ENCODE measurements around the gene PRORP. TPM values are rescaled to one million over a fixed set of nuclear protein-coding genes. Genes with fewer than 3 reads are reported as not detected.
A peak's percentile ranks its signal among the peaks of the same experiment; 100 is the strongest.

Gene PRORP
- total and polyA plus RNA-seq, 2 of the 13 experiments (the other 11 are each of a cell fraction or from before 2014, with no cell fraction given): 48.9 to 88.7 TPM

- no peak for TF ChIP-seq PRDM4 (CRISPR knock-in tag; IDR thresholded peaks at IDR 0.05; ENCODE audit: borderline replicate concordance)
- no peak for TF ChIP-seq ZNF788 (CRISPR knock-in tag; IDR thresholded peaks at IDR 0.05; ENCODE audit: borderline replicate concordance)
- TF ChIP-seq ZIK1 (CRISPR knock-in tag; IDR thresholded peaks at IDR 0.05; ENCODE audit: borderline replicate concordance, low read depth): no peak
- no peak for TF ChIP-seq SOX6 (IDR thresholded peaks at IDR 0.05)
- TF ChIP-seq SOX6 (CRISPR knock-in tag; IDR thresholded peaks at IDR 0.05): peak; percentile 27; the same call in 1 of the 2 replicates
- TF ChIP-seq SP2 (CRISPR knock-in tag; IDR thresholded peaks at IDR 0.05): no peak
- TF ChIP-seq HOXA5 (CRISPR knock-in tag; IDR thresholded peaks at IDR 0.05): no peak
- TF ChIP-seq BRCA1 (CRISPR knock-in tag; IDR thresholded peaks at IDR 0.05): no peak
- TF ChIP-seq, protein P1, sequence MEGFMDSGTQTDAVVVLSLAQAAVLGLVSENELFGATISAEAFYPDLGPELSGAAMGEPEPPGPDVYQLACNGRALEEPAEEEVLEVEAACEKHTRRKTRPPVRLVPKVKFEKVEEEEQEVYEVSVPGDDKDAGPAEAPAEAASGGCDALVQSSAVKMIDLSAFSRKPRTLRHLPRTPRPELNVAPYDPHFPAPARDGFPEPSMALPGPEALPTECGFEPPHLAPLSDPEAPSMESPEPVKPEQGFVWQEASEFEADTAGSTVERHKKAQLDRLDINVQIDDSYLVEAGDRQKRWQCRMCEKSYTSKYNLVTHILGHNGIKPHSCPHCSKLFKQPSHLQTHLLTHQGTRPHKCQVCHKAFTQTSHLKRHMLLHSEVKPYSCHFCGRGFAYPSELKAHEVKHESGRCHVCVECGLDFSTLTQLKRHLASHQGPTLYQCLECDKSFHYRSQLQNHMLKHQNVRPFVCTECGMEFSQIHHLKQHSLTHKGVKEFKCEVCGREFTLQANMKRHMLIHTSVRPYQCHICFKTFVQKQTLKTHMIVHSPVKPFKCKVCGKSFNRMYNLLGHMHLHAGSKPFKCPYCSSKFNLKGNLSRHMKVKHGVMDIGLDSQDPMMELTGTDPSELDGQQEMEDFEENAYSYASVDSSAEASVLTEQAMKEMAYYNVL (CRISPR knock-in tag; IDR thresholded peaks at IDR 0.05; ENCODE audit: borderline replicate concordance): no peak
- TF ChIP-seq ZNF616 (CRISPR knock-in tag; IDR thresholded peaks at IDR 0.05; ENCODE audit: low read depth): no peak
- no peak for TF ChIP-seq ZMAT5 (CRISPR knock-in tag; IDR thresholded peaks at IDR 0.05; ENCODE audit: borderline replicate concordance, low read depth)
- TF ChIP-seq, protein P2, sequence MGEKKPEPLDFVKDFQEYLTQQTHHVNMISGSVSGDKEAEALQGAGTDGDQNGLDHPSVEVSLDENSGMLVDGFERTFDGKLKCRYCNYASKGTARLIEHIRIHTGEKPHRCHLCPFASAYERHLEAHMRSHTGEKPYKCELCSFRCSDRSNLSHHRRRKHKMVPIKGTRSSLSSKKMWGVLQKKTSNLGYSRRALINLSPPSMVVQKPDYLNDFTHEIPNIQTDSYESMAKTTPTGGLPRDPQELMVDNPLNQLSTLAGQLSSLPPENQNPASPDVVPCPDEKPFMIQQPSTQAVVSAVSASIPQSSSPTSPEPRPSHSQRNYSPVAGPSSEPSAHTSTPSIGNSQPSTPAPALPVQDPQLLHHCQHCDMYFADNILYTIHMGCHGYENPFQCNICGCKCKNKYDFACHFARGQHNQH (CRISPR knock-in tag; IDR thresholded peaks at IDR 0.05): no peak
- no peak for TF ChIP-seq ZNF234 (CRISPR knock-in tag; conservative IDR thresholded peaks at IDR 0.05)
- no peak for TF ChIP-seq KDM3A (CRISPR knock-in tag; IDR thresholded peaks at IDR 0.05; ENCODE audit: low read depth)
- TF ChIP-seq JDP2 (CRISPR knock-in tag; IDR thresholded peaks at IDR 0.05; ENCODE audit: borderline replicate concordance): no peak
- TF ChIP-seq ZNF12 (CRISPR knock-in tag; IDR thresholded peaks at IDR 0.05): no peak
- TF ChIP-seq, protein P3, sequence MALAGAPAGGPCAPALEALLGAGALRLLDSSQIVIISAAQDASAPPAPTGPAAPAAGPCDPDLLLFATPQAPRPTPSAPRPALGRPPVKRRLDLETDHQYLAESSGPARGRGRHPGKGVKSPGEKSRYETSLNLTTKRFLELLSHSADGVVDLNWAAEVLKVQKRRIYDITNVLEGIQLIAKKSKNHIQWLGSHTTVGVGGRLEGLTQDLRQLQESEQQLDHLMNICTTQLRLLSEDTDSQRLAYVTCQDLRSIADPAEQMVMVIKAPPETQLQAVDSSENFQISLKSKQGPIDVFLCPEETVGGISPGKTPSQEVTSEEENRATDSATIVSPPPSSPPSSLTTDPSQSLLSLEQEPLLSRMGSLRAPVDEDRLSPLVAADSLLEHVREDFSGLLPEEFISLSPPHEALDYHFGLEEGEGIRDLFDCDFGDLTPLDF (CRISPR knock-in tag; IDR thresholded peaks at IDR 0.05): no peak
- no peak for TF ChIP-seq HNRNPLL (IDR thresholded peaks at IDR 0.05; ENCODE audit: low read depth, low read length, poor library complexity, severe bottlenecking)
- TF ChIP-seq, protein P4, sequence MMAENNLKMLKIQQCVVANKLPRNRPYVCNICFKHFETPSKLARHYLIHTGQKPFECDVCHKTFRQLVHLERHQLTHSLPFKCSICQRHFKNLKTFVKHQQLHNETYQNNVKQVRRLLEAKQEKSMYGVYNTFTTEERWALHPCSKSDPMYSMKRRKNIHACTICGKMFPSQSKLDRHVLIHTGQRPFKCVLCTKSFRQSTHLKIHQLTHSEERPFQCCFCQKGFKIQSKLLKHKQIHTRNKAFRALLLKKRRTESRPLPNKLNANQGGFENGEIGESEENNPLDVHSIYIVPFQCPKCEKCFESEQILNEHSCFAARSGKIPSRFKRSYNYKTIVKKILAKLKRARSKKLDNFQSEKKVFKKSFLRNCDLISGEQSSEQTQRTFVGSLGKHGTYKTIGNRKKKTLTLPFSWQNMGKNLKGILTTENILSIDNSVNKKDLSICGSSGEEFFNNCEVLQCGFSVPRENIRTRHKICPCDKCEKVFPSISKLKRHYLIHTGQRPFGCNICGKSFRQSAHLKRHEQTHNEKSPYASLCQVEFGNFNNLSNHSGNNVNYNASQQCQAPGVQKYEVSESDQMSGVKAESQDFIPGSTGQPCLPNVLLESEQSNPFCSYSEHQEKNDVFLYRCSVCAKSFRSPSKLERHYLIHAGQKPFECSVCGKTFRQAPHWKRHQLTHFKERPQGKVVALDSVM (CRISPR knock-in tag; IDR thresholded peaks at IDR 0.05): no peak
- no peak for TF ChIP-seq NFE2L2 (IDR thresholded peaks at IDR 0.05; ENCODE audit: low read length)
Observed at GRCh38 chr14:35078082-35078481, 44.3 kb upstream of the PRORP start (continued).

Data from HepG2 (cell line).